IMR-90 (cell line): ENCODE data around the gene CYTH1. TPM values are rescaled to one million over a fixed set of nuclear protein-coding genes. Genes with fewer than 3 reads are reported as not detected.

Source experiments
- ATAC-seq: fragments of 200-7000 bp; cut with Tn5 transposase; 2 replicates; pipeline ENCODE4 v1.9.1; 2020; ENCODE audit warnings: low read depth, mild to moderate bottlenecking, moderate library complexity
- BruUV-seq: library from RNA; stranded (reverse); fragments of 400-500 nt; replicated peaks from 2 replicates; lab custom pipeline; 2021; lab: Mats Ljungman, UMichigan
- CTCF ChIA-PET: fragments of 300-600 bp; formaldehyde crosslinking; extraction: SDS; loops from one replicate; lab custom pipeline; 2021; ENCODE audit warnings: antibody characterized with exemption; lab: Yijun Ruan, JAX
- POLR2A ChIA-PET: fragments of 300-600 bp; sonication (Branson Sonifier 250); formaldehyde crosslinking; loops from one replicate; lab custom pipeline; 2022; ENCODE audit warnings: antibody characterized with exemption; ENCODE audit not compliant: unreplicated experiment; lab: Charles Lee
- DNase-seq: peaks from one replicate; pipeline ENCODE4 v3.0.0; 2013
- H2AFZ ChIP-seq: replicated peaks from 2 replicates; pipeline ENCODE3; 2013; ENCODE audit warnings: low read length, mild to moderate bottlenecking; ENCODE audit not compliant: poor library complexity
- H2AK5ac ChIP-seq: 2 replicates; pipeline ENCODE4 v1.6.1; 2013; ENCODE audit warnings: low read depth, low read length, inconsistent platforms
- H2AK9ac ChIP-seq: replicated peaks from 2 replicates; pipeline ENCODE3; 2013; ENCODE audit warnings: mild to moderate bottlenecking, low read depth, low read length, moderate library complexity; ENCODE audit not compliant: poor library complexity
- H2BK120ac ChIP-seq: 2 replicates; pipeline ENCODE4 v1.6.1; 2013; ENCODE audit warnings: low read depth, low read length, inconsistent platforms
- H2BK15ac ChIP-seq: 3 replicates; pipeline ENCODE4 v1.6.1; 2013; ENCODE audit warnings: low read depth, low read length, inconsistent platforms
- H2BK20ac ChIP-seq: 2 replicates; pipeline ENCODE4 v1.6.1; 2013; ENCODE audit warnings: low read depth, mild to moderate bottlenecking, inconsistent platforms, low read length, moderate library complexity
- H2BK5ac ChIP-seq: 2 replicates; pipeline ENCODE4 v1.6.1; 2013; ENCODE audit warnings: mild to moderate bottlenecking, low read depth, low read length, inconsistent platforms; ENCODE audit not compliant: poor library complexity, severe bottlenecking
- H3K14ac ChIP-seq: replicated peaks from 2 replicates; pipeline ENCODE4 v1.6.1; 2013; ENCODE audit warnings: low read depth, low read length, inconsistent platforms
- H3K18ac ChIP-seq: 2 replicates; pipeline ENCODE4 v1.6.1; 2013; ENCODE audit warnings: low read depth, low read length, control low read depth
- H3K23ac ChIP-seq: 2 replicates; pipeline ENCODE4 v1.6.1; 2013; ENCODE audit warnings: low read depth, low read length, inconsistent platforms
- H3K27ac ChIP-seq: 2 replicates; pipeline ENCODE4 v1.5.1; 2013; ENCODE audit warnings: mild to moderate bottlenecking, control low read depth, low read length; ENCODE audit not compliant: insufficient read depth
- H3K27me3 ChIP-seq: 2 replicates; pipeline ENCODE4 v1.6.1; 2013; ENCODE audit warnings: low read length; ENCODE audit not compliant: control insufficient read depth, insufficient read depth
- H3K36me3 ChIP-seq: 2 replicates; pipeline ENCODE4 v1.6.1; 2013; ENCODE audit warnings: low read length, mixed read lengths; ENCODE audit not compliant: control insufficient read depth, insufficient read depth
- H3K4ac ChIP-seq: 2 replicates; pipeline ENCODE4 v1.6.1; 2013; ENCODE audit warnings: low read depth, low read length, inconsistent platforms
- H3K4me1 ChIP-seq: 2 replicates; pipeline ENCODE4 v1.6.1; 2013; ENCODE audit warnings: low read length, mixed read lengths; ENCODE audit not compliant: control insufficient read depth, insufficient read depth
- H3K4me2 ChIP-seq: 2 replicates; pipeline ENCODE4 v1.6.1; 2013; ENCODE audit warnings: low read depth, mild to moderate bottlenecking, control low read depth, low read length, moderate library complexity
- H3K4me3 ChIP-seq: 2 replicates; pipeline ENCODE4 v1.5.1; 2013; ENCODE audit warnings: low read depth, mild to moderate bottlenecking, control low read depth, low read length, moderate library complexity; ENCODE audit not compliant: insufficient read depth
- H3K56ac ChIP-seq: 2 replicates; pipeline ENCODE4 v1.6.1; 2013; ENCODE audit warnings: low read length, inconsistent platforms; ENCODE audit not compliant: insufficient read depth; ENCODE audit errors: extremely low read depth
- H3K79me1 ChIP-seq, 2 experiments: 2 replicates each; pipeline ENCODE4 v1.6.1; 2013; ENCODE audit warnings: low read length in 2 of 2, inconsistent platforms in 1 of 2, low read depth in 1 of 2
- H3K9ac ChIP-seq: 2 replicates; pipeline ENCODE4 v1.6.1; 2013; ENCODE audit warnings: low read depth, low read length, control low read depth
- H3K9me1 ChIP-seq: 2 replicates; pipeline ENCODE4 v1.6.1; 2013; ENCODE audit warnings: low read length, inconsistent platforms; ENCODE audit not compliant: insufficient read depth
- H3K9me3 ChIP-seq: 2 replicates; pipeline ENCODE4 v1.6.1; 2013; ENCODE audit warnings: low read length; ENCODE audit not compliant: control insufficient read depth, insufficient read depth
- H4K20me1 ChIP-seq: 2 replicates; pipeline ENCODE4 v1.6.1; 2013; ENCODE audit warnings: low read length, inconsistent platforms; ENCODE audit not compliant: insufficient read depth
- H4K5ac ChIP-seq: 2 replicates; pipeline ENCODE4 v1.6.1; 2013; ENCODE audit warnings: mild to moderate bottlenecking, low read depth, low read length, control low read depth
- H4K8ac ChIP-seq, 2 experiments: 2 replicates each; pipeline ENCODE4 v1.6.1; 2013; ENCODE audit warnings: low read depth in 2 of 2, low read length in 2 of 2, control low read depth in 1 of 2, inconsistent platforms in 1 of 2
- H4K91ac ChIP-seq: 2 replicates; pipeline ENCODE4 v1.6.1; 2013; ENCODE audit warnings: low read depth, low read length, inconsistent platforms; ENCODE audit not compliant: insufficient read depth
- CEBPB ChIP-seq: IDR thresholded peaks from 2 replicates; pipeline ENCODE4 v1.6.1; 2012; ENCODE audit warnings: low read depth, low read length, improper control_type of control experiment
- CHD1 ChIP-seq: IDR thresholded peaks from 2 replicates; pipeline ENCODE4 v1.6.1; 2012; ENCODE audit warnings: low read depth, low read length, improper control_type of control experiment
- CTCF ChIP-seq: conservative IDR thresholded peaks from 2 replicates; pipeline ENCODE4 v1.5.1; 2012; ENCODE audit warnings: mild to moderate bottlenecking, low read depth, low read length, improper control_type of control experiment
- ELK1 ChIP-seq: fragments of 150-350 bp; IDR thresholded peaks from 2 replicates; pipeline ENCODE4 v1.6.1; 2016; ENCODE audit warnings: low read depth, mild to moderate bottlenecking, low read length, moderate library complexity, borderline replicate concordance
- MAFK ChIP-seq: IDR thresholded peaks from 2 replicates; pipeline ENCODE4 v1.6.1; 2012; ENCODE audit warnings: low read depth, low read length, improper control_type of control experiment
- MXI1 ChIP-seq: IDR thresholded peaks from 2 replicates; pipeline ENCODE4 v1.6.1; 2012; ENCODE audit warnings: low read depth, mild to moderate bottlenecking, low read length, moderate library complexity, borderline replicate concordance
- POLR2A ChIP-seq: IDR thresholded peaks from 2 replicates; pipeline ENCODE4 v1.6.1; 2012; ENCODE audit warnings: mild to moderate bottlenecking, low read depth, low read length
- RAD21 ChIP-seq: IDR thresholded peaks from 2 replicates; pipeline ENCODE4 v1.6.1; 2012; ENCODE audit warnings: low read length, improper control_type of control experiment
- RCOR1 ChIP-seq: IDR thresholded peaks from 2 replicates; pipeline ENCODE4 v1.6.1; 2012; ENCODE audit warnings: mild to moderate bottlenecking, low read length, improper control_type of control experiment; ENCODE audit not compliant: insufficient replicate concordance
- RFX5 ChIP-seq: IDR thresholded peaks from 2 replicates; pipeline ENCODE4 v1.8.0; 2012; ENCODE audit warnings: low read depth, mild to moderate bottlenecking, low read length, moderate library complexity
- SMC3 ChIP-seq: fragments of 150-350 bp; IDR thresholded peaks from 2 replicates; pipeline ENCODE4 v1.6.1; 2016; ENCODE audit warnings: low read depth, mild to moderate bottlenecking, antibody characterized with exemption, low read length, moderate library complexity
- WGBS, 2 experiments: methylation state at CpG; one replicate each; pipeline versions ENCODE4 v1.1.5 to v1.1.7; 2013; ENCODE audit warnings: missing lambda C conversion rate in 2 of 2; ENCODE audit not compliant: insufficient read length in 1 of 2; ENCODE audit errors: extremely low coverage in 2 of 2; 5-methylcytosine and 5-hydroxymethylcytosine counted together
- dilution Hi-C: fragments of 300-500 bp; cut with HindIII; formaldehyde crosslinking; loops from one replicate; pipeline ENCODE4 v1.14.3; 2018; ENCODE audit warnings: low sequenced_read_pairs; ENCODE audit not compliant: unreplicated experiment
- in situ Hi-C: fragments of 300-500 bp; cut with MboI; formaldehyde crosslinking; loops from 3 replicates; pipeline ENCODE4 v1.14.3; 2019; ENCODE audit warnings: low sequenced_read_pairs, inconsistent platforms, mixed read lengths
- intact Hi-C: fragments of 100-400 bp; cut with micrococcal nuclease; formaldehyde crosslinking; loops from 2 replicates; pipeline ENCODE4 v1.10.0; 2022
- polyA plus RNA-seq, 3 experiments: library from polyadenylated mRNA; depleted of rRNA; stranded (reverse); fragments of >200 nt; gene quantifications; 2 replicates each; pipeline ENCODE4 v1.2.3, GENCODE V29; 2012; ENCODE audit warnings: low replicate concordance in 1 of 3
- total RNA-seq: library from RNA; depleted of rRNA; stranded (reverse); fragments of >200 nt; gene quantifications from 2 replicates; pipeline ENCODE4 v1.2.3, GENCODE V29; 2012
- TF ChIP-seq, protein P1 (sequence below): fragments of 150-350 bp; IDR thresholded peaks from 2 replicates; pipeline ENCODE4 v1.6.1; 2017; ENCODE audit warnings: mild to moderate bottlenecking, antibody characterized with exemption, low read length, low read depth

The CYTH1 gene
- total and polyA plus RNA-seq, 2 of the 4 experiments (the other 2 are of a cell fraction): 7.9 to 12.4 TPM

DNA sequence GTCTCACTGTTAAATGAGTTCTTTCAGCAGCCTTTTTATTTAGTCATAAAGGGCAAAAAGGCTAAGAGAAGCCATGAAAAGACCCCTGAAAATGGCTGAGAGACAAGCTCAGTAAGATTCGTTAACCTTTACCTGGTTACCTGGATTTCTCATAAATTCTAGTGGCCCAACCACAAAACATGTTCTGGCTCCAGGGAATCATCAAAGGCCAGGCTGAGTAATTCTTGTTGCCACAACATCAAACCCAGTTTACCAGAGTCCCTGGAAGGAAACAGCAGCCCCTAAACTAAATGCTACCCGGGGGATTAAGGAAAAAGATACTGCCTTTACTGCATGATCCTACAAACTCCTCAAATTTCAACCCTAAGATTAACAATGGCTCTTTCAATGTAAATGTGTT is 15.8 kb downstream of the CYTH1 start:
- Histone ChIP-seq H3K4me3 (no peak overlapping the region), H4K91ac (no peak overlapping the region), H2BK15ac (no peak overlapping the region), H2BK5ac (no peak overlapping the region), H3K36me3 (no peaks in the 10 kb centered on the region), H2BK120ac (no peak overlapping the region), H2AK9ac (no peak overlapping the region), H3K27me3 (no peaks in the 10 kb centered on the region), H3K4ac (no peak overlapping the region), H3K4me2 (no peak overlapping the region), H2AK5ac (no peak overlapping the region), H3K79me1 (peaks cover 52 to 72% of the 10 kb centered on the region in 2 experiments), H3K27ac (no peak overlapping the region), H4K8ac (no peak overlapping the region), H2BK20ac (no peak overlapping the region), H3K56ac (no peak overlapping the region), H3K18ac (no peak overlapping the region), H3K23ac (no peak overlapping the region), H3K9me3 (no peaks in the 10 kb centered on the region), H2AFZ (no peak overlapping the region), H3K9me1 (peaks cover 4% of the 10 kb centered on the region; the same call in 1 of the 2 replicates), H4K5ac (no peak overlapping the region), H3K9ac (no peak overlapping the region), H3K4me1 (0 out of 2 replicates have a peak, but pooled peaks cover 1% of the 10 kb centered on the region), H3K14ac (no peak overlapping the region), H4K20me1 (peaks cover 29% of the 10 kb centered on the region)
- in situ Hi-C loops: no loop called here
- BruUV-seq: no TSS peak
- DNase-seq (no peak), ATAC-seq (no peak)
- dilution Hi-C loops: no loop called here
- WGBS, 2 experiments: 100% methylated on average over 1 of the region's 2 CpGs; no CpG with 5 or more reads in 1 of the 2 experiments
- ChIA-PET CTCF (no interaction called here), POLR2A (no interaction called here)
- TF ChIP-seq, protein P1, sequence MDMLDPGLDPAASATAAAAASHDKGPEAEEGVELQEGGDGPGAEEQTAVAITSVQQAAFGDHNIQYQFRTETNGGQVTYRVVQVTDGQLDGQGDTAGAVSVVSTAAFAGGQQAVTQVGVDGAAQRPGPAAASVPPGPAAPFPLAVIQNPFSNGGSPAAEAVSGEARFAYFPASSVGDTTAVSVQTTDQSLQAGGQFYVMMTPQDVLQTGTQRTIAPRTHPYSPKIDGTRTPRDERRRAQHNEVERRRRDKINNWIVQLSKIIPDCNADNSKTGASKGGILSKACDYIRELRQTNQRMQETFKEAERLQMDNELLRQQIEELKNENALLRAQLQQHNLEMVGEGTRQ: no peak
- TF ChIP-seq RFX5 (no peak), RCOR1 (no peak), MAFK (no peak), MXI1 (no peak), POLR2A (no peak), RAD21 (no peak), CHD1 (no peak), SMC3 (no peak), ELK1 (no peak), CEBPB (no peak), CTCF (no peak)
- intact Hi-C loops: no loop called here
